ENCODE data around the gene IL1R1. TPM values are rescaled to one million over a fixed set of nuclear protein-coding genes. Genes with fewer than 3 reads are reported as not detected.

Gene IL1R1
- total and polyA plus RNA-seq, 4 donors: 14.0 to 49.3 (median 29.5) TPM

DNA sequence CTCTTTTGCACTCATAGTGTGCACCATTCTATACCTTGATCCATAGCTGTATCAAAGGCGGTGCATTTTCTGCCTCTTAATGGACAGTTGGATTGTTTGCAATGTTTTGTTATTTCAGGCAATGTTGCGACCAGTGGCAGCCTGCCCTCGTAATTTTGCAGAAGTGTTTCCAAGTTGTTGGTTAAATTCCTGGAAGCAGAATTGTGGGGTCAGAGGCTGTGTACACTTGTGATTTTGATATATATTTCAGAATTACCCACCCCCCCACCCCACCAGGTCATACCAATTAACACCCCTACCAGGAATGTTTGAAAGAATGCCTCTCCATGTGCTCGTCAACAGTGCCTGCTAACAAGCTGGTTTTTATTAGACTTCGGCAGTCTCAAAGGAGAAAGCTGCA lies 32.4 kb upstream of the IL1R1 start:
- Histone ChIP-seq H3K4me3 (ENCODE audit: low read depth in 1 of 3, low read length in 3 of 3) (no peak overlapping the region), H3K27me3 (ENCODE audit: control insufficient read depth in 4 of 4, insufficient read depth in 4 of 4, low read length in 3 of 4) (no peaks in the 10 kb centered on the region), H3K9me3 (ENCODE audit: control insufficient read depth in 4 of 4, low read length in 3 of 4) (no peaks in the 10 kb centered on the region), H3K36me3 (ENCODE audit: control insufficient read depth in 4 of 4, insufficient read depth in 3 of 4, low read depth in 1 of 4, low read length in 3 of 4) (no peaks in the 10 kb centered on the region), H3K27ac (ENCODE audit: low read depth in 1 of 2, low read length in 2 of 2) (peak overlapping the region; percentile 75 to 80), H3K9ac (ENCODE audit: low read depth in 1 of 2, low read length in 2 of 2) (peak overlapping the region in 1 of 2 donors; percentile 66), H3K4me1 (ENCODE audit: control insufficient read depth in 4 of 4, insufficient read depth in 4 of 4, low read length in 3 of 4) (peaks cover 8 to 62% (median 49%) of the 10 kb centered on the region in 4 donors)
- WGBS: 30% methylated on average over 5 of the region's 5 CpGs
- DNase-seq (ENCODE audit: low spot score): no peak
- TF ChIP-seq, protein P1, sequence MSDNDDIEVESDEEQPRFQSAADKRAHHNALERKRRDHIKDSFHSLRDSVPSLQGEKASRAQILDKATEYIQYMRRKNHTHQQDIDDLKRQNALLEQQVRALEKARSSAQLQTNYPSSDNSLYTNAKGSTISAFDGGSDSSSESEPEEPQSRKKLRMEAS (IDR thresholded peaks at IDR 0.05): peak; percentile 32
- TF ChIP-seq YY1 (IDR thresholded peaks at IDR 0.05) (peak; percentile 54), HNF4A (conservative IDR thresholded peaks at IDR 0.05) (peak; percentile 39 to 50), EGR1 (IDR thresholded peaks at IDR 0.05; ENCODE audit: low read depth in 2 of 2) (no peak), SP1 (IDR thresholded peaks at IDR 0.05) (peak; percentile 19)
- TF ChIP-seq, protein P2, sequence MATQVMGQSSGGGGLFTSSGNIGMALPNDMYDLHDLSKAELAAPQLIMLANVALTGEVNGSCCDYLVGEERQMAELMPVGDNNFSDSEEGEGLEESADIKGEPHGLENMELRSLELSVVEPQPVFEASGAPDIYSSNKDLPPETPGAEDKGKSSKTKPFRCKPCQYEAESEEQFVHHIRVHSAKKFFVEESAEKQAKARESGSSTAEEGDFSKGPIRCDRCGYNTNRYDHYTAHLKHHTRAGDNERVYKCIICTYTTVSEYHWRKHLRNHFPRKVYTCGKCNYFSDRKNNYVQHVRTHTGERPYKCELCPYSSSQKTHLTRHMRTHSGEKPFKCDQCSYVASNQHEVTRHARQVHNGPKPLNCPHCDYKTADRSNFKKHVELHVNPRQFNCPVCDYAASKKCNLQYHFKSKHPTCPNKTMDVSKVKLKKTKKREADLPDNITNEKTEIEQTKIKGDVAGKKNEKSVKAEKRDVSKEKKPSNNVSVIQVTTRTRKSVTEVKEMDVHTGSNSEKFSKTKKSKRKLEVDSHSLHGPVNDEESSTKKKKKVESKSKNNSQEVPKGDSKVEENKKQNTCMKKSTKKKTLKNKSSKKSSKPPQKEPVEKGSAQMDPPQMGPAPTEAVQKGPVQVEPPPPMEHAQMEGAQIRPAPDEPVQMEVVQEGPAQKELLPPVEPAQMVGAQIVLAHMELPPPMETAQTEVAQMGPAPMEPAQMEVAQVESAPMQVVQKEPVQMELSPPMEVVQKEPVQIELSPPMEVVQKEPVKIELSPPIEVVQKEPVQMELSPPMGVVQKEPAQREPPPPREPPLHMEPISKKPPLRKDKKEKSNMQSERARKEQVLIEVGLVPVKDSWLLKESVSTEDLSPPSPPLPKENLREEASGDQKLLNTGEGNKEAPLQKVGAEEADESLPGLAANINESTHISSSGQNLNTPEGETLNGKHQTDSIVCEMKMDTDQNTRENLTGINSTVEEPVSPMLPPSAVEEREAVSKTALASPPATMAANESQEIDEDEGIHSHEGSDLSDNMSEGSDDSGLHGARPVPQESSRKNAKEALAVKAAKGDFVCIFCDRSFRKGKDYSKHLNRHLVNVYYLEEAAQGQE (IDR thresholded peaks at IDR 0.05): no peak
- TF ChIP-seq, protein P3, sequence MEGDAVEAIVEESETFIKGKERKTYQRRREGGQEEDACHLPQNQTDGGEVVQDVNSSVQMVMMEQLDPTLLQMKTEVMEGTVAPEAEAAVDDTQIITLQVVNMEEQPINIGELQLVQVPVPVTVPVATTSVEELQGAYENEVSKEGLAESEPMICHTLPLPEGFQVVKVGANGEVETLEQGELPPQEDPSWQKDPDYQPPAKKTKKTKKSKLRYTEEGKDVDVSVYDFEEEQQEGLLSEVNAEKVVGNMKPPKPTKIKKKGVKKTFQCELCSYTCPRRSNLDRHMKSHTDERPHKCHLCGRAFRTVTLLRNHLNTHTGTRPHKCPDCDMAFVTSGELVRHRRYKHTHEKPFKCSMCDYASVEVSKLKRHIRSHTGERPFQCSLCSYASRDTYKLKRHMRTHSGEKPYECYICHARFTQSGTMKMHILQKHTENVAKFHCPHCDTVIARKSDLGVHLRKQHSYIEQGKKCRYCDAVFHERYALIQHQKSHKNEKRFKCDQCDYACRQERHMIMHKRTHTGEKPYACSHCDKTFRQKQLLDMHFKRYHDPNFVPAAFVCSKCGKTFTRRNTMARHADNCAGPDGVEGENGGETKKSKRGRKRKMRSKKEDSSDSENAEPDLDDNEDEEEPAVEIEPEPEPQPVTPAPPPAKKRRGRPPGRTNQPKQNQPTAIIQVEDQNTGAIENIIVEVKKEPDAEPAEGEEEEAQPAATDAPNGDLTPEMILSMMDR (IDR thresholded peaks at IDR 0.05; ENCODE audit: low read depth, low read length, missing input control): no peak

DNA sequence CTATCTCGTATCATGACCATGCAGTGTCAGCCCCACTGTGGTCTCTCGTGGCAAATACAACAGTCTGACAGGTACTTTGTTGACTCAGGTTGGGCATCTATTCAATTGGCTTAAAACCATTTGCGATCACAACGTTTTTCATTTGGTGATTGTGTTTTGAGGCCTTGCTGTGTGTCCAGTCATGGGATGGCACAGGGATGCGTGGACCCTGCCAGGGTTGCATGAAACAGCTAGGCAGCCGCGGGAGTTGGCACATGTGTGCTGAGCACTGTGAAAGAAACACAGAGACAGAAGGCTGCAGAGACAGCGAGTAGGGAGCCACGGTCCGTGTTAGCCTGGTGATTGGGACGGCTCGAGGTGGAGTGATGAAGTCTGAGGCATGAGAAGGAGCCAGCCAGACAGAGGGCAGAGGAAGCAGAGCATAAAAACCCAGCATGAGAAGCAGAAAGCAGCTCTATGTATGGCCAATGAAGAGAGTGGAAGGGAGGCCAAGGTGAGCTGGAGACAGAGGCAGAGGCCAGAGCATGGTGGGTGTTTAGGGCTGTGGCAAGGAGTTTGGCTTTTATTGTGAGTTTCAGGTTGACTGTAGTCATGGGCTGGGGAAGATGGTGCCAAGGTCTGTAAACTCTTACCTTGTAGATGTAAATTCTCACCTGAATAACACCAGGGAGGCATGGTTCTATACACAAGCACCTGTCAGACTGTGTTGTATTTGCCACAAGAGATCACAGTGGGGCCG lies 31.8 kb upstream of the IL1R1 start:
- Histone ChIP-seq H3K4me3 (ENCODE audit: low read depth in 1 of 3, low read length in 3 of 3) (peak overlapping the region in 2 of 3 donors; percentile 1 to 39), H3K27me3 (ENCODE audit: control insufficient read depth in 4 of 4, insufficient read depth in 4 of 4, low read length in 3 of 4) (no peaks in the 10 kb centered on the region), H3K27ac (ENCODE audit: low read depth in 1 of 2, low read length in 2 of 2) (peak overlapping the region; percentile 75 to 80), H3K4me1 (ENCODE audit: control insufficient read depth in 4 of 4, insufficient read depth in 4 of 4, low read length in 3 of 4) (peaks cover 8 to 65% (median 55%) of the 10 kb centered on the region in 4 donors), H3K36me3 (ENCODE audit: control insufficient read depth in 4 of 4, insufficient read depth in 3 of 4, low read depth in 1 of 4, low read length in 3 of 4) (peaks cover 0 to 1% (median 0%) of the 10 kb centered on the region in 4 donors), H3K9ac (ENCODE audit: low read depth in 1 of 2, low read length in 2 of 2) (peak overlapping the region in 1 of 2 donors; percentile 64), H3K9me3 (ENCODE audit: control insufficient read depth in 4 of 4, low read length in 3 of 4) (no peaks in the 10 kb centered on the region)
- peak; percentile 73 for TF ChIP-seq FOXA2 (IDR thresholded peaks at IDR 0.05)
- peak; percentile 22 to 27 for TF ChIP-seq RAD21 (IDR thresholded peaks at IDR 0.05)
- peak in 1 of 2 donors; percentile 20 for TF ChIP-seq RXRA (IDR thresholded peaks at IDR 0.05)
- TF ChIP-seq YY1 (IDR thresholded peaks at IDR 0.05): no peak
- peak; percentile 50 for TF ChIP-seq FOXA1 (IDR thresholded peaks at IDR 0.05)
- no peak for TF ChIP-seq GABPA (IDR thresholded peaks at IDR 0.05 in 1 of 2, conservative IDR thresholded peaks at IDR 0.05 in 1 of 2)
- no peak for TF ChIP-seq EGR1 (IDR thresholded peaks at IDR 0.05; ENCODE audit: low read depth in 2 of 2)
- DNase-seq (ENCODE audit: low spot score): no peak
- 42% methylated on average over 13 of the region's 13 CpGs for WGBS
